HepG2 (cell line): ENCODE measurements around the gene TKTL1. TPM values are rescaled to one million over a fixed set of nuclear protein-coding genes. Genes with fewer than 3 reads are reported as not detected.

Experiments used
- ATAC-seq: fragments of 200-7000 bp; cut with Tn5 transposase; 3 replicates; pipeline ENCODE4 v1.9.1; 2020; ENCODE audit warnings: mild to moderate bottlenecking, moderate library complexity
- BruUV-seq: library from RNA; stranded (reverse); fragments of 400-500 nt; replicated peaks from 2 replicates; lab custom pipeline; 2021; lab: Mats Ljungman, UMichigan
- CTCF ChIA-PET: fragments of 300-600 bp; formaldehyde crosslinking; extraction: SDS; loops from one replicate; lab custom pipeline; 2021; ENCODE audit warnings: low total read pairs, inconsistent platforms, low intra/inter-chr PET ratio; lab: Yijun Ruan, JAX
- POLR2A ChIA-PET: fragments of 350-600 bp; sonication (Branson Sonifier 250); formaldehyde crosslinking; loops from one replicate; lab custom pipeline; 2020; ENCODE audit warnings: antibody characterized with exemption, inconsistent platforms; lab: Yijun Ruan, JAX
- DNase-seq: peaks from one replicate; pipeline ENCODE4 v3.0.0-alpha.2; 2015; ENCODE audit warnings: low spot score
- FAIRE-seq: peaks from 3 replicates; lab custom pipeline; 2011; peaks lifted over from hg19 to GRCh38; lab: Jason Lieb, UNC
- H2AFZ ChIP-seq: one replicate; pipeline ENCODE4 v1.6.1; 2011; ENCODE audit warnings: low read length, inconsistent platforms
- H3K27ac ChIP-seq: fragments of 300-600 bp; 3 replicates; pipeline ENCODE4 v1.8.0; 2011; ENCODE audit warnings: mixed run types, mild to moderate bottlenecking, mixed read lengths, low read length, inconsistent platforms; ENCODE audit not compliant: insufficient read depth; ENCODE audit errors: extremely low read length
- H3K27me3 ChIP-seq, 2 experiments: fragments of 200-600 bp in 1 of 2; 2 replicates in 1 of 2; 3 replicates in 1 of 2; pipeline versions ENCODE4 v1.6.0 to v1.8.0; 2011; ENCODE audit warnings: low read length in 2 of 2, mild to moderate bottlenecking in 2 of 2, moderate library complexity in 2 of 2, inconsistent platforms in 1 of 2; ENCODE audit not compliant: insufficient read depth in 2 of 2, control insufficient read depth in 1 of 2
- H3K36me3 ChIP-seq, 2 experiments: fragments of 200-600 bp in 1 of 2; replicated peaks in 1 of 2; 2 replicates in 1 of 2; 3 replicates in 1 of 2; pipeline versions ENCODE4 v1.5.1 to v1.8.0; 2011; ENCODE audit warnings: low read length in 2 of 2, inconsistent platforms in 1 of 2; ENCODE audit not compliant: insufficient read depth in 2 of 2, control insufficient read depth in 1 of 2
- H3K4me1 ChIP-seq: 2 replicates; pipeline ENCODE4 v1.5.1; 2012; ENCODE audit warnings: low read length, inconsistent platforms; ENCODE audit not compliant: insufficient read depth
- H3K4me2 ChIP-seq: 2 replicates; pipeline ENCODE4 v1.6.0; 2011; ENCODE audit warnings: low read depth, low read length, inconsistent platforms
- H3K4me3 ChIP-seq, 3 experiments: fragments of 200-600 bp in 1 of 3; sonication (generic), shearing (Covaris generic) in 1 of 3; replicated peaks in 1 of 3; 2 replicates each; pipeline ENCODE4 v1.5.1; 2011 to 2016; ENCODE audit warnings: low read length in 3 of 3, inconsistent platforms in 2 of 3, low read depth in 2 of 3, mild to moderate bottlenecking in 2 of 3, control low read depth in 1 of 3, mixed read lengths in 1 of 3; ENCODE audit not compliant: insufficient read depth in 1 of 3
- H3K79me2 ChIP-seq: one replicate; pipeline ENCODE4 v1.6.1; 2011; ENCODE audit warnings: low read length, inconsistent platforms; ENCODE audit not compliant: insufficient read depth
- H3K9ac ChIP-seq: 2 replicates; pipeline ENCODE4 v1.6.0; 2011; ENCODE audit warnings: mild to moderate bottlenecking, low read depth, low read length, inconsistent platforms; ENCODE audit not compliant: insufficient read depth
- H3K9me3 ChIP-seq: 2 replicates; pipeline ENCODE4 v1.5.1; 2012; ENCODE audit warnings: mild to moderate bottlenecking, low read length
- H4K20me1 ChIP-seq: 2 replicates; pipeline ENCODE4 v1.6.0; 2011; ENCODE audit warnings: inconsistent platforms, mild to moderate bottlenecking, low read length, moderate library complexity; ENCODE audit not compliant: insufficient read depth
- CENPBD1 ChIP-seq: sonication (generic); formaldehyde crosslinking; IDR thresholded peaks from 2 replicates; pipeline ENCODE4 v1.8.0; 2022; ENCODE audit warnings: missing genetic modification reagents, low read depth, mild to moderate bottlenecking, borderline replicate concordance
- HOMEZ ChIP-seq: IDR thresholded peaks from 2 replicates; pipeline ENCODE4 v1.6.1; 2016; ENCODE audit warnings: low read depth
- LRRFIP1 ChIP-seq: sonication (generic); formaldehyde crosslinking; conservative IDR thresholded peaks from 2 replicates; pipeline ENCODE4 v1.4.0; 2020; ENCODE audit warnings: missing genetic modification reagents
- MXD1 ChIP-seq: sonication (generic); formaldehyde crosslinking; IDR thresholded peaks from 2 replicates; pipeline ENCODE4 v1.4.0; 2020; ENCODE audit warnings: mild to moderate bottlenecking, missing genetic modification reagents
- NFKBIZ ChIP-seq: IDR thresholded peaks from 2 replicates; pipeline ENCODE4 v1.6.1; 2018; ENCODE audit warnings: missing genetic modification reagents, missing compliant biosample characterization
- NKX3-1 ChIP-seq: sonication (generic); formaldehyde crosslinking; IDR thresholded peaks from 2 replicates; pipeline ENCODE4 v1.5.0; 2020; ENCODE audit warnings: missing genetic modification reagents
- PHF21A ChIP-seq: sonication (generic); formaldehyde crosslinking; IDR thresholded peaks from 2 replicates; pipeline ENCODE4 v1.5.0; 2020; ENCODE audit warnings: mild to moderate bottlenecking, missing genetic modification reagents
- SP4 ChIP-seq: sonication (generic); formaldehyde crosslinking; IDR thresholded peaks from 2 replicates; pipeline ENCODE4 v1.8.1; 2023; ENCODE audit warnings: mild to moderate bottlenecking, missing genetic modification reagents
- TCF7L2 ChIP-seq: IDR thresholded peaks from 2 replicates; pipeline ENCODE4 v1.6.1; 2011; ENCODE audit warnings: mild to moderate bottlenecking, low read depth, low read length, moderate library complexity
- ZNF138 ChIP-seq: sonication (generic); formaldehyde crosslinking; IDR thresholded peaks from 2 replicates; pipeline ENCODE4 v1.5.0; 2020; ENCODE audit warnings: mild to moderate bottlenecking, low read depth, missing genetic modification reagents
- ZNF451 ChIP-seq: sonication (generic); formaldehyde crosslinking; IDR thresholded peaks from 2 replicates; pipeline ENCODE4 v1.5.0; 2020; ENCODE audit warnings: mild to moderate bottlenecking, missing genetic modification reagents
- ZNF740 ChIP-seq: sonication (generic); formaldehyde crosslinking; IDR thresholded peaks from 2 replicates; pipeline ENCODE4 v1.4.0; 2020; ENCODE audit warnings: missing genetic modification reagents
- WGBS: methylation state at CpG from one replicate; pipeline ENCODE4 v1.1.6; 2017; ENCODE audit warnings: low lambda C conversion rate; 5-methylcytosine and 5-hydroxymethylcytosine counted together
- in situ Hi-C: cut with HindIII; loops from 2 replicates; pipeline ENCODE4 v1.10.0; 2017; ENCODE audit warnings: low pct_unique_long_range_greater_than_20kb; ENCODE audit not compliant: extremely low pct_ligation_motif_present
- intact Hi-C: fragments of 100-400 bp; cut with micrococcal nuclease; formaldehyde crosslinking; loops from one replicate; pipeline ENCODE4 v1.10.0; 2022; ENCODE audit not compliant: unreplicated experiment
- polyA plus RNA-seq, 8 experiments: library from polyadenylated mRNA; depleted of rRNA in 3 of 8; stranded (reverse) in 7 of 8; unstranded in 1 of 8; fragments of >200 nt; fragmentation: Illumina TruSeq in 4 of 8; extraction: Trizol in 4 of 8; gene quantifications; 2 replicates each; pipeline versions ENCODE4 v1.2.1 to v1.2.3, GENCODE V29; 2011 to 2016; ENCODE audit warnings: low read depth in 4 of 8, missing spikeins in 1 of 8, mixed read lengths in 1 of 8; ENCODE audit not compliant: insufficient read depth in 1 of 8
- total RNA-seq, 5 experiments: library from RNA; depleted of rRNA; stranded (reverse); fragments of >200 nt; fragmentation: Illumina TruSeq; extraction: Trizol; gene quantifications; 2 replicates each; pipeline ENCODE4 v1.2.3, GENCODE V29; 2016; ENCODE audit warnings: low read depth in 1 of 5

The TKTL1 gene
- total and polyA plus RNA-seq, 2 of the 13 experiments (the other 11 are each of a cell fraction or from before 2014, with no cell fraction given) = not detected

GRCh38 chrX:154323537-154323936, 27.9 kb downstream of the TKTL1 start:
- DNase-seq = no peak
- FAIRE-seq = no peak
- POLR2A ChIA-PET = no interaction called here
- H3K9ac ChIP-seq = no peak overlapping the region
- H3K79me2 ChIP-seq = no peaks in the 10 kb centered on the region
- H3K9me3 ChIP-seq = no peaks in the 10 kb centered on the region
- H3K4me2 ChIP-seq = no peak overlapping the region
- no TSS peak for BruUV-seq
- H2AFZ ChIP-seq = no peak overlapping the region
- no peak for TF ChIP-seq MXD1
- no peak for TF ChIP-seq PHF21A (CRISPR knock-in tag)
- no peaks in the 10 kb centered on the region for H3K36me3 ChIP-seq
- in situ Hi-C loops = no loop called here
- H4K20me1 ChIP-seq = no peaks in the 10 kb centered on the region
- H3K27ac ChIP-seq = no peak overlapping the region
- no peak for ATAC-seq
- H3K4me1 ChIP-seq = no peaks in the 10 kb centered on the region
- peaks cover 0 to 31% of the 10 kb centered on the region in 2 experiments; a peak in 4 of 5 replicates for H3K27me3 ChIP-seq
- intact Hi-C loops = no loop called here
- H3K4me3 ChIP-seq = no peak overlapping the region
- CTCF ChIA-PET = no interaction called here
- WGBS = 0% methylated on average over 1 of the region's 7 CpGs

GRCh38 chrX:154325541-154325940, 29.9 kb downstream of the TKTL1 start:
- H3K79me2 ChIP-seq = no peaks in the 10 kb centered on the region
- WGBS = 43% methylated on average over 8 of the region's 8 CpGs
- intact Hi-C loops = no loop called here
- no peak for FAIRE-seq
- no peaks in the 10 kb centered on the region for H3K36me3 ChIP-seq
- ATAC-seq = no peak
- H2AFZ ChIP-seq = no peak overlapping the region
- H3K4me3 ChIP-seq = no peak overlapping the region
- H3K4me1 ChIP-seq = no peaks in the 10 kb centered on the region
- H3K27me3 ChIP-seq = peaks cover 2 to 41% of the 10 kb centered on the region in 2 experiments; a peak in 4 of 5 replicates
- POLR2A ChIA-PET = no interaction called here
- no peaks in the 10 kb centered on the region for H3K9me3 ChIP-seq
- no peak overlapping the region for H3K27ac ChIP-seq
- no peak overlapping the region for H3K4me2 ChIP-seq
- CTCF ChIA-PET = no interaction called here
- no peak overlapping the region for H3K9ac ChIP-seq
- in situ Hi-C loops = no loop called here
- no peak for DNase-seq
- no peaks in the 10 kb centered on the region for H4K20me1 ChIP-seq
- no TSS peak for BruUV-seq
- TF ChIP-seq ZNF138 (CRISPR knock-in tag) (no peak), NKX3-1 (CRISPR knock-in tag) (no peak), HOMEZ (CRISPR knock-in tag) (no peak), LRRFIP1 (CRISPR knock-in tag) (no peak), ZNF740 (CRISPR knock-in tag) (no peak), ZNF451 (CRISPR knock-in tag) (no peak), CENPBD1 (no peak), NFKBIZ (CRISPR knock-in tag) (no peak), SP4 (no peak), TCF7L2 (no peak)
